Raji (cell line): ENCODE measurements around the gene KRR1.
A peak's percentile ranks its signal among the peaks of the same experiment; 100 is the strongest.

Experiments
- POLR2A ChIP-seq: IDR thresholded peaks from 2 replicates; pipeline ENCODE4 v1.6.1; 2011; ENCODE audit warnings: low read depth, low read length, control low read depth; ENCODE audit not compliant: insufficient read depth

KRR1 gene

DNA sequence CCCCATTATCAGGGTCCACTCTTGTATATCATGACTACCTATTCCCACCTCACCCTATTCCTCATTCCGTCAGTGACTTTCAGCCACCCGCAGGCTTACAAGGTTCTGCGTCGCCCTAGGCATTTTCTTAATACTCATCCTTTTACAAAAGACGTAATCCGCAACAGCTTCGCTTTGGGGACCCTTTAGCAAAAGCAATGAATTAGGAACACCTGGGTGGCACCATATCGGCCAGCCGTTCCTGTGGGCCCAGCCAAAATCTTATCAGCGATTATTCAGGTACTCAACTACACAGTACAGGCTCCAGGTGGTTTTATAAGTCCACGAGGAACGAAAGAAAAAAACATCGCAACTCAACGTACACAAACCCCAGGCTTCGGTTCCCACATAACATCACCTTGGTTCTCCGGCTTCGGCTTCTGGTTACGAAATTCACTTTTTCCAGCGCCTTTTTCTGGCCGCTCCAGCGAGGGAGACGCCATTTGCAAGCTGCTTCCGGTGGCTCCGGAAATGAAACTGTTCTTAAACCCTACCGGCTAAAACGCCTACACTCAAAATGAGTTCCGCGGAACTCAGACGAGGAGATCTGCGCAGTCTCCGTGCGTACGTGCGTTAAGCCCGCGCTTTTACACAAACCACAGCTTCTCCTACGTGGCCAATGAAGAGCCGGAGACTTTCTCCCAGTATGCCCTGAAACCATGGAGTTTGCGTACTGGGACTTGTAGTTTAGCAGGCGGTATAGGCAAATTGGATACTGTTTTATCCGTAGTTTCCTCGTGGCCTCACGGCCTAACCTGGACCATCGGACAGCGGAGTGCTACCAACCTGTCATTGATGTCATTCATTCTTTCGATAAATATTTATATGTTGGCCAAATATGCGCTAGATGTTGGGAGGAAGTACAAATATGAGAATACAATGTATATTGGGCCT, at the start of gene KRR1:
Gene KRR1 (minus strand): TSS at position 494 of the 933 bp plus-strand sequence. CDS start 12 bp downstream, at position 482.
- TF ChIP-seq POLR2A = peak; percentile 76

DNA sequence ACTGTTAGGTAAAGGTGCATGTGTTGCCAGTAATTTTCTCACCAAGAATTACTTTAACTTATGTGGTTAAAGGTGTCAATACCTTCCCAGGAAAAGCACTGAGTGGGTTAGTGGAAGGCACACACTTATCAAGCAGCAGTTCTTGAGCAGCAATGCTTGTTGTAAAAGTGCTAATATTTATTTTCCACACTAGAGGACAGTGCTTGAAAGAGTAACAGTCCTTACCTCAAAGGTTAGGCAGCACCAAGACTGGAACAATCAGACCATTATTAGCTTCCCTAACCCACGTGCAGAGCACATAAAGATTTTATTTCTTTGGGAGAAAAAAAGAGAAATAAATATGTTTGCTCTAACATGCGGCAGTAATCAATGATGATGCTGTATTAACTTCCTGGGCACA, 48.8 kb upstream of the KRR1 start:
- no peak for TF ChIP-seq POLR2A

DNA sequence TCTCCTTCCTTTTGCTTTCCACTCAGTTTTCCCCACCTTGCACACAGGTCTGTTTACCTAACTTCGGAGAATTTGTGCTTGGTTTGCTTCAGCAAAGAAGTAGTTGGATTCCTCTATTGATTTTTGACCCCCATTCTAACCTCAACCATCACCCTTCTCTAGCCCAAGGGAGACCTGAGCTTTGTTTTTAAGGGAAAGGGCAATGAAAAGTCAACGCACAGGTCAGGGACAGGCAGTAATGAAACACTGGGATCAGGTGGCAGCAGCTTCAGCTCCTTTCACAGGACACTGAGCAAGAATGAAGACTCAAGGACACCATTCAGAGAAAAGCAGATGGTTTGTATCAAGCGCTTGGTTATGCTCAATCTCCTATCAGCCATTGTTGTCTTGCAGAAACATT, 46.9 kb upstream of the KRR1 start:
- TF ChIP-seq POLR2A = no peak

DNA sequence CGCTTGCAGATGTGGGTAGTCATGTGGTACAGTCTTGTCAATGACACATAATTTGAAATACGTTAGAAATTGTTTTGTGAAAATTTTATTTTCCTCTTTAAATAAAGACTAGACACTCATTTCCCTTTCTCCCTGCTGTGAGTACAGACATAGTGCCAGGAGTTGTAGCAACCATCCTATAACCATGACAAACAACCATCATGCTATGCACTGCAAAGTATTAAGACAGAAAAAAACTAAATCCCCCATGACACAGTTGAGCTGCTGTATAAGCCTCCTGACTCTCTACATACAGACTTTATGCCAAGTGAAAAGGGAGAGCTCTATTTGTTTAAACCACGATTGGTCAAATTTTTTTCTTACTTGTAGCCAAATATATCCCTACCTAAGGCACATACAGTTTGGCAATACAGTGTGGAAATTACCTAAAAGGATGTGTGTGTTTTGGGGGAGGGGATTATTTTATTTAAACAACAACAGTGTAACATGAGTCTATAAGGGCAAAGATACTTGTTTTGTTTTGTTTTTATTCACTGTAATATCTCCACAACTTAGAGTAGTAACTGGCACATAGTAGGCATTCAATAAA, 45.0 kb upstream of the KRR1 start:
- no peak for TF ChIP-seq POLR2A

DNA sequence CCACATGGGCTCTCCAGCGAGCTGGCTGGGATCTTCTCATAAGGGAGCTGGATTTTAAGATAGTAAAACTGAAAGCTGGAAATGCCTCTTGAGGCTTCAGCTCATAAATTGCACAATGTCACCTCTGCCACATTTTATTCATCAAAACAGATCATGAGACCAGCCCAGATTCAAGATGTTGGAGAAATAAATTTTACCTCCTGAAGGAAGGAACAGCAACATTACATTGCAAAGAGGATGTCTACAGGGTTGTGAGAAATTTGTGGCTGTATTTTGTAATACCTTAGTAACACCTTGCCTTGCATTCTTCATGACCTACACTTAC, 43.1 kb upstream of the KRR1 start:
- TF ChIP-seq POLR2A = no peak

DNA sequence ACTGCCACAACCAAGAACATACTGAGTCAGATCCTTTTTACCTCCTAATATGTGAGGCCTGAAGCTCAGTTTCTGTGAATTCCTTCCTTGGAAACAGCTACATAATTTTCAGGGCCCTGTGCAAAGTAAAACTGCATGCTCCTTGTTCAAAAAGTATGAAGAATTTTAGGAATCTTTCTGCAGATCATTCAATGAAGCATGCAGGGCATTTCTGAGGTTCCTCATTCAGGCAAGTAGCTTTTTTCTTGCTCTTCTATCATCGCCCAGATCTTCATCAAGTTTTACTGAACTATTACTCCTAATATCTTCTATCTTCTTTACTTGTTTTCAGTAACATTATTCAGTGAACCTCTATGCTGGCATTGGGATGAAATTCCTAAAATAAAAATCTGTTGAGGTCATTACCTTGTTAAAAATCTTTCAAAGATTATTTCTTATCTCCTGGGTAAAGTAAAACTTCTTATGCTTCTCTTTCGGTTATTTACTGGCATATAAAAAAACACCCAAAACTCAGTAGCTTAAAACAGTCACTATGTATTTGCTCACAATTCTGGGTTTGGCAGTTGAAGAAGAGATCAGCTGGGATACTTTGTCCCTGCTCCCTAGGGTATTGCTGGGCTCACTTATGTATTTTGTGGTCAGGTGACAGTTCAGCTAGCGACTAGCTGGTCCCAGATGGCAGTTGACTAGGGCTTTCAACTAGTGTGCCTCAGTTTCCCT, 42.6 kb upstream of the KRR1 start:
- TF ChIP-seq POLR2A = no peak

DNA sequence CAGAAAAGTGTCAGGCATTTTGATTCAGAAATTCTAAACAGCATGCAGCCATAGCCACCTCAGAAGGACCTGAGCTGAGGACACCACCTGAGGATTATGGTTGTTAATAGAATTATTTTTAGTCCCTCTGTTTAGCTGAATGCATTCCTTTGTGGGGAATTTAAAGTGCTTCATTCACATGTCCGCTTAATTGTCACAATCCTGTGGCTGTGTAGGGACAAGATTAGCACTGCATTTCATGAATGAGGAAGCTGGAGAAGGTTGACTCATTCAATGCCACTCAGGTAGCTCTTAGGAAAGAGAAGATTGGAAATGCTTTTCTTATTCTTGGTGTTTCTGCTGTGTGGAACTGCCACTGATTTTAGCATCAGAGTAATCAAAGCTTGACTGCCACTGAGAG, 42.0 kb upstream of the KRR1 start:
- no peak for TF ChIP-seq POLR2A

DNA sequence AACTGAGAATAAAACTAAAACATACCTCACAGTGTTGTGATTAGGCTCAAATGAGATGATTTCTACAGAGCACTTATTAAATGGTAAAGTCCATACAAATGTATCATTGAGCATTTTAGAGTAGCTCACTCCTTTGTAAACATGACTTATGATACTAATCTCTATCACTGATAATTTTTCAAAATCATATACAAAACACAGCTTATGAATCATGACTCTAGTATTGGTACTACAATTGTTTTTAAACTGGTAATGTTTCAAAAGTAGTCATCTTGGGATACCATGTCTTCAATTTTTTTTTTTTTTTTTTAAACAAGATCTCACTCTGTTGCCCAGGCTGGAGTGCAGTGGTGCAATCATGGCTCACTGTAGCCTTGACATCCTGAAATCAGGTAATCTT, 40.1 kb upstream of the KRR1 start:
- TF ChIP-seq POLR2A = no peak

DNA sequence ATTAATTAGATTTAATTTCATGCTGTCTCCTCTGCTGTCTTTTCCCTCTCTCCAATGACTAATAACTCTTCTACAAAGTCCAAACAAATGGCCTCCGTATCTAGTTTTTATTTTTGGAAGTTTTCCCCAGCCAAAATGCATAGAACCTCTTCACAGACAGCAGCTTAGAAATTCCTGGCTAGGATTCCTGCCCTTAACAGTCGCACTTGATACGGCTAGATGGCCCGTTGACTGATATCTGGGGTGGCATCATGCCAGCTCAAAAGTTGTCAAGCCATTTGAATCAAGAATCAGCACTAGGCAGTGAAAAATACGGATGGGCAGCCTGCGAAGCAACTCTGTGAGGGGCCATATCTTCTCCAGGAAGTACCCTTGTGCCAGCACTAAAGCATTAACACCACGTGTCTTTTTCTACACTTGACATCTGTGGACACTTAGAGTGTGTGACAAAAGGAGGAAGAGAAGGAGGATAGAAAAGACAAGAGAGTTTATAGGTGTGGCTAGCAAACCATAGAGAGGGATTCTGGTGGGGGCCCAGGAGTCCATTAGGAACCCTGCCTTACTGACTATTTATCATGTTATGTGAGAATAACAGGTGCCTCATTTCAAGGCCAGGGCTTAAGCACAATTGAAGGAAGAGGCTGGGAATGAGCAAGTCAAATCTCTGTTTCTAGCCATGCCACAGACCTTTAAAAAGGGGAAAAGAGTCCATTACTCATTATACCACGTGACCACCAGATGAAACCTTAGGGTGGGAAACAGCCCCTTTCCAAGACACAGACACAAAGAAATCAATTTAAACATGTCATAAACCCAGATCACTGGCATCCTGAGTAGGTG, 39.2 kb upstream of the KRR1 start:
- TF ChIP-seq POLR2A = no peak

DNA sequence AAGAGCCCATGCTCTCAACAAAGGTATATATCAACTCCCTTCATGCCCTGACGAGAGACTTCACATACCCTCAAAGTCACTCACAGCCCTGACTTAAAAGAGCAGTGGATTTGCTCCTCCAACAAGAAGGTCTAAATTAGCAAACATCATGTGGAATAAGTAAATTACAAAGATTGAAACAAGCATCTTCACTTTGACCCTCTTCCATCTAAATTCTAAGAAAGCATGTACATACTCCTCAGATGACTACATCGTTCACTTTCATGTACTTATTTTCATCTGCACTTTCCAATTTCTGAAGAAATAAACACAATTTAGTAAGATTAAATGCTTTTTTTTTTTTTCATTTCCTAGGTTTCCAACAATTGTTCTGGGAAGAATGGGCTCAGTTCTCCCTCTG, 38.6 kb upstream of the KRR1 start:
- TF ChIP-seq POLR2A = no peak

DNA sequence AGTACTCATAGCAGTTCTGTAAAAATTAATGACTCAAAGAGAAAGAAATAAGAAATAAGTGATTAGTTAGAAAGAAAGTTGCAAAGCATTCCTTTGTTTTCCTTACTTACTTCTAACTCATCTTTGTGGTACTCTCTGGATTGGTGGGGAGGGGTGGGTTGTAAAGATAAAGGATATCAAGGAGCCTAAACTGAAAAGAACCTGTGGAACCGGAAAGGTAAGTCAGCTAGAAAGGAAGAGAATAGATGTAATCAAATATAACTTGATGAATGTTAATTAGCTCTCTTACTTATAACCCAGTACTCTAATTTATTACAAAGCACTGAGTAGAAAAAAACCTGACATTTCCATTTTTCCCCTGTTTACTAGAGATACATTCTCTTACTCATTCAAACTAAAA, 37.5 kb upstream of the KRR1 start:
- TF ChIP-seq POLR2A = no peak

DNA sequence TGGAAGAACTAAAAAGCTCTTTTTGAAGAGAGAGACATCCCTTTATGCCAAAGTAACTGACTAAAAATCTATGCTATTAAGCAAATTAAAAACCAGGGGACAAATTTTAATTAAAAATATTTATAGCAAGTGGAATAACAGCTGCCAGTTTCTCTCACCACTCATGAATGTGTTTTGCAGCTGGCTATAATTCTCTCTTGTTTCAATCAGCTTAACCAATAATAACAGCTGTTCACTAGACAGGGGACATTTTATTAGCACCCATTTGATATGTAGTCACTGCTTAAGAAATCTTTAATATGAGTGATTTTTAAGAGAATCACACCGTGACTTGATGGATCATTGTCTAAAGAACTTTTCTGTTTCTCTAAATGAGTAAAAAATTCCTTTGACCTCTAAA, 34.2 kb upstream of the KRR1 start:
- TF ChIP-seq POLR2A = no peak

DNA sequence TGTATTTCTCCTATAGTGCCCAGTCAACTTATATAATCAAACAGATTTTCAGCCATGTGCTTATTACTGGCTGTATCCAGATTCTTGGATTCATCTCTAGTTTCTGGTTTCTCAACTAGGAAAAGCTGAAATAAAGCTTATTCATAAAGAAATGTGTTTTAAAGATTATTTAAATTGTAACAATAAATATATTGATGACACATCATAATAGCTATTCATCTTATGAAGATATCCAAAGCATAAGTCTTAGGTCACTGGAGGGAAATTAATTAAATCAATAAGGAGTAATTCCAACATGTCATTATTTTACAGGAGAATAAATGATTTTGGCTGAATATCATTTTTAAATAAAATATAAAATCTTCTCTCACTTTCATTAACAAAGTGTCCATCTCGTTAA, 32.1 kb upstream of the KRR1 start:
- TF ChIP-seq POLR2A = no peak

DNA sequence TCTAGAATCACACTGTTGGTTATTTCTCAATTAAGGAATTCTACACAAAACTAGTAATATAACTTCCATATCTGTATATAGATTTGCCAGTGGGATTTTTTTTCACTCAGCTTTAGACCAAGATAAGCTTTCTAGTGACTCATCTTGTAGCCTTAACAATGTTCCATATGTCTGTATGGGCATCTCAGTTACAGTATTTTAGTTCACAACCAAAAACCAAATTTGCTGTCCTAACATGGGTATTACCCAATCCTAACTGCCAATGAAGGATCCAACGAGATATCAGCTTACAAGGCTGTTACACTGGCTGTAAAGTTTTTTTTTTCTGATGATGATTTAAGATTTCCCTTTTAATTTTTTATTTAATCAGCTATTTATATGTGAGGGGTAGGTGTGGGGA, 31.5 kb upstream of the KRR1 start:
- TF ChIP-seq POLR2A = no peak

DNA sequence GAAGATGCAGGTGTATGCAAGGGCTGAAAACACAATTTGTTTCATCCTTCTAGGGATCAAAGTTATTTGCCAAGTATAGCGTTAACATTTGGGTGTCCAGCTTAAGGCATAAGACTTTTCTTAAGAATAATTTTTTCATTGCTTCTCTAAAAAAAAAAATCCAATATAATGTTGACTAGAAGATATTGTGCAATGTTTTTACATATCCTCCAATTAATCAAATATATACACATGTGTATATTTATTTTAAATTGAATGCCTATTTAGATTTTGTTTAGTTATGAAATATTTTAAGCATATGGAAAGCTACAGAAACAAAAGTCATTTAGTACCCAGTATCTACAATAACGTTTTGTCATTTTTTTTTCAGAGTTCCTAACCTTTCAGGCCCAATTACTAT, 28.5 kb upstream of the KRR1 start:
- TF ChIP-seq POLR2A = no peak

DNA sequence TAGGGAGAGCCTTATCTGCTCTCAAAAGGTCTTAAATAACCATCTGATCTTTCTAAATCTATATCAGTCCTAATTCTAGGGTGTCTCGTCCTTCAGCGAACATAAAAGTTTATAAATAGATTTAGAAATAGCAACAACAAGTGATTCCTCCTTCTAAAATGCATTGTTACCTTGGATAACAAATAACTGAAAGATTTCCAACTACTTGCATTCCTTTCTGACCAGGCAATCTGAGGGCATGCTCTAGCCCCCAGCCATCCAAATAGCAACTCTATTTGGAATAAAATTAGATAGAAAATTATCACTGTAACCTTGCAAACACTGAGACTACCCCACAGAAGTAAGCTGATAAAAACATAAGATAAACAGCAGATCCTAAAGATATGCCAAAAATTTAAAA, 21.8 kb upstream of the KRR1 start:
- TF ChIP-seq POLR2A = no peak

DNA sequence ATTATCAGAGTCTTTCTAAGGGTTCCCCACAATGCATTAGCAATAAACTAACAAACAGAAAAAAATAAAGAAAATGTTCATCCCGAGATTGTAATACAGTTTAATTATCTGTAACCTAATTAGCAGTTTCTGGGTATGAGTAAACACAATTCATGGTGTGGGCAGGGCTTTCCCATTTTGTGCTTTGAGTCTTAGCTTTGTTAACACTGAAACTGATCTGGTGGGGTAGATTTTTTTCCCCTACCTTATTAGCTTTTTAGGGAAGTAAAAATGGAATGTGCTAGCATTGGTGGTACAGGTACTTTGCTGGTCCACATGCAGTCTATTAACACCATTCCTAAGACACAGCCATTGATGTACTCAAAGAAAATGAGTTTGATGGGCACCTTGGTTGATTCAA, 18.4 kb upstream of the KRR1 start:
- TF ChIP-seq POLR2A = no peak
